DOHH2 (cell line): ENCODE measurements around the gene SPINDOC.

ENCODE experiments used
- H3F3A ChIP-seq: fragments of 200-600 bp; sonication (generic), shearing (Covaris generic); 2 replicates; pipeline ENCODE4 v1.6.0; 2016; ENCODE audit warnings: antibody characterized with exemption, mild to moderate bottlenecking; ENCODE audit not compliant: control insufficient read depth, insufficient read depth
- H3K27ac ChIP-seq: fragments of 200-600 bp; sonication (generic); 2 replicates; pipeline ENCODE4 v1.5.1; 2014; ENCODE audit warnings: low read depth, mild to moderate bottlenecking, low read length, moderate library complexity
- H3K27me3 ChIP-seq: fragments of 200-600 bp; sonication (generic); 2 replicates; pipeline ENCODE4 v1.6.1; 2014; ENCODE audit warnings: mild to moderate bottlenecking, low read length, mixed read lengths; ENCODE audit not compliant: control insufficient read depth
- H3K36me3 ChIP-seq: fragments of 200-600 bp; sonication (generic); 2 replicates; pipeline ENCODE4 v1.6.1; 2014; ENCODE audit warnings: mild to moderate bottlenecking, low read length, moderate library complexity, mixed read lengths; ENCODE audit not compliant: control insufficient read depth
- H3K4me1 ChIP-seq: fragments of 200-600 bp; sonication (generic); 2 replicates; pipeline ENCODE4 v1.6.1; 2014; ENCODE audit warnings: mild to moderate bottlenecking, low read length, mixed read lengths; ENCODE audit not compliant: control insufficient read depth
- H3K4me2 ChIP-seq: fragments of 200-600 bp; sonication (generic); 2 replicates; pipeline ENCODE4 v1.6.0; 2014; ENCODE audit warnings: mild to moderate bottlenecking, low read length, moderate library complexity
- H3K4me3 ChIP-seq: fragments of 200-600 bp; sonication (generic); 2 replicates; pipeline ENCODE4 v1.5.1; 2014; ENCODE audit warnings: mild to moderate bottlenecking, low read length, mixed read lengths
- H3K79me2 ChIP-seq: fragments of 200-600 bp; sonication (generic); 2 replicates; pipeline ENCODE4 v1.6.1; 2014; ENCODE audit warnings: mild to moderate bottlenecking, low read length, mixed read lengths; ENCODE audit not compliant: control insufficient read depth
- H3K9me2 ChIP-seq: fragments of 200-600 bp; sonication (generic); replicated peaks from 2 replicates; pipeline ENCODE4 v1.6.1; 2014; ENCODE audit warnings: mild to moderate bottlenecking, low read length, mixed read lengths; ENCODE audit not compliant: control insufficient read depth
- H3K9me3 ChIP-seq: fragments of 200-600 bp; sonication (generic); 2 replicates; pipeline ENCODE4 v1.6.1; 2014; ENCODE audit warnings: antibody characterized with exemption, low read length, mixed read lengths; ENCODE audit not compliant: control insufficient read depth, insufficient read depth
- H4K20me1 ChIP-seq: fragments of 200-600 bp; sonication (generic); 2 replicates; pipeline ENCODE4 v1.6.0; 2014; ENCODE audit warnings: low read depth, mild to moderate bottlenecking, antibody characterized with exemption, low read length, moderate library complexity; ENCODE audit not compliant: control insufficient read depth, insufficient read depth
- EZH2phosphoT487 ChIP-seq: fragments of 200-600 bp; sonication (generic); IDR thresholded peaks from 2 replicates; pipeline ENCODE4 v1.6.1; 2017; ENCODE audit warnings: borderline replicate concordance, mild to moderate bottlenecking, antibody characterized with exemption, low read length, moderate library complexity, mixed read lengths
- TF ChIP-seq, protein P1 (sequence below): fragments of 200-600 bp; sonication (generic); IDR thresholded peaks from one replicate; pipeline ENCODE4 v1.5.1; 2014; ENCODE audit warnings: antibody characterized with exemption, mild to moderate bottlenecking, low read depth, low read length; ENCODE audit not compliant: poor library complexity, severe bottlenecking

SPINDOC gene

GRCh38 chr11:63876616-63877015 is 63.4 kb downstream of the SPINDOC start:
- Histone ChIP-seq H3K36me3 (peaks cover 10% of the 10 kb centered on the region; the same call in 1 of the 2 replicates), H3K4me2 (no peak overlapping the region), H3K79me2 (peaks cover 89% of the 10 kb centered on the region), H4K20me1 (peaks cover 10% of the 10 kb centered on the region; the same call in 1 of the 2 replicates), H3K27me3 (no peaks in the 10 kb centered on the region), H3K4me1 (peaks cover 5% of the 10 kb centered on the region; the same call in 1 of the 2 replicates), H3F3A (no peaks in the 10 kb centered on the region), H3K27ac (no peak overlapping the region), H3K9me3 (no peaks in the 10 kb centered on the region), H3K9me2 (no peaks in the 10 kb centered on the region), H3K4me3 (no peak overlapping the region)
- TF ChIP-seq, protein P1, sequence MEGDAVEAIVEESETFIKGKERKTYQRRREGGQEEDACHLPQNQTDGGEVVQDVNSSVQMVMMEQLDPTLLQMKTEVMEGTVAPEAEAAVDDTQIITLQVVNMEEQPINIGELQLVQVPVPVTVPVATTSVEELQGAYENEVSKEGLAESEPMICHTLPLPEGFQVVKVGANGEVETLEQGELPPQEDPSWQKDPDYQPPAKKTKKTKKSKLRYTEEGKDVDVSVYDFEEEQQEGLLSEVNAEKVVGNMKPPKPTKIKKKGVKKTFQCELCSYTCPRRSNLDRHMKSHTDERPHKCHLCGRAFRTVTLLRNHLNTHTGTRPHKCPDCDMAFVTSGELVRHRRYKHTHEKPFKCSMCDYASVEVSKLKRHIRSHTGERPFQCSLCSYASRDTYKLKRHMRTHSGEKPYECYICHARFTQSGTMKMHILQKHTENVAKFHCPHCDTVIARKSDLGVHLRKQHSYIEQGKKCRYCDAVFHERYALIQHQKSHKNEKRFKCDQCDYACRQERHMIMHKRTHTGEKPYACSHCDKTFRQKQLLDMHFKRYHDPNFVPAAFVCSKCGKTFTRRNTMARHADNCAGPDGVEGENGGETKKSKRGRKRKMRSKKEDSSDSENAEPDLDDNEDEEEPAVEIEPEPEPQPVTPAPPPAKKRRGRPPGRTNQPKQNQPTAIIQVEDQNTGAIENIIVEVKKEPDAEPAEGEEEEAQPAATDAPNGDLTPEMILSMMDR: no peak
- no peak for TF ChIP-seq EZH2phosphoT487
